HG03520 (cell line): ENCODE data around the gene ITGB7.

Source experiments
- ATAC-seq: cut with Tn5 transposase; IDR thresholded peaks from one replicate; pipeline ENCODE4 v1.9.1; 2021; ENCODE audit warnings: mild to moderate bottlenecking, moderate library complexity; ENCODE audit not compliant: unreplicated experiment

The ITGB7 gene

DNA sequence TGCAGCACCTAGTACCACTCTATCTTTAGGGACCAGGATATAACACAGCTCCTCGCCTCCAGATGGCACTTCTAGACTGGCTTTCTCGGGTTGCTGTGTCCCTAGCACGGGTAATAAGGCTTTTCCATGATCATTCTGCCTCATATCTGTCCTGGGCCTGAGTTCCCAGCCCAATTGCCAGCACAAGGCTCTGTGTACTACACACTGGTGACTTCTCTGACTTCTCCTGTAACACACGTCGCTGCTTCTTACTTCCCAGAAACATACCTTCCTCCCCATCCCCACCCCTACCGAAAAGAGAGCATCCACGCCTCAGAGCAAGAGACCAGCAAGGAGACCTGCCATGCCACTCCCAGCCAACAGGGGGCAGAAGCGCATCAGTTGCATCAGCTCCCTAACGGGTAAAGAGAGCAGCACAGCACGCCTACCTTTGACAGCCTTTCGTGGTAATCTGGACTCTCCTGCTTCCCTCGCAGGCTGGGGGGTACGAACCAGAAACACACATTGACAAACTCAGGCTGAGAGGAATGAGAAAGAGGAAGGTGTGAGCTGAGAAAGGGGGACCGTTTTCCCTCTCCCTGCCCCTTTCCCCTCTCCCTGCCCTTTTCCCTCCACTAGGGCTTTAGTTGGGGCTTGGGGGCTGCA, 47.7 kb downstream of the ITGB7 start:
- ATAC-seq = peak; percentile 58

DNA sequence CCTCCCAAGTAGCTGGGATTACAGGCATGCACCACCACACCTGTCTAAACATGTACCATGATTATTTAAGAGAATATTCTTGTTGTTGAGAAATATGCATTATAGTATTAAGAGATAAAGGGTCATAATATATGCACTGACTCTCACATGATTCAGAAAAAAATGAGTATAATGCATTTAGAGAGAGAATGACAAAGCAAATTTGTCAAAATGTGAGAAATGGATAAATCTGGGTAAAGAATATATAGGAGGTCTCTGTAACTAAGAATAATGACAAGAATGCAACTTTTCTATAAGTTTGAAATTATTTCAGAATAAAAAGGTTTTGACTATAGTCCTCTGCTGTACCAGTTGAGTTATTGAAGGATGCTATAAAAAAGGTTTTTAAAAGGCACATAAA, 54.7 kb downstream of the ITGB7 start:
- no peak for ATAC-seq

GRCh38 chr12:53151039-53151438, 56.0 kb downstream of the ITGB7 start:
- no peak for ATAC-seq

DNA sequence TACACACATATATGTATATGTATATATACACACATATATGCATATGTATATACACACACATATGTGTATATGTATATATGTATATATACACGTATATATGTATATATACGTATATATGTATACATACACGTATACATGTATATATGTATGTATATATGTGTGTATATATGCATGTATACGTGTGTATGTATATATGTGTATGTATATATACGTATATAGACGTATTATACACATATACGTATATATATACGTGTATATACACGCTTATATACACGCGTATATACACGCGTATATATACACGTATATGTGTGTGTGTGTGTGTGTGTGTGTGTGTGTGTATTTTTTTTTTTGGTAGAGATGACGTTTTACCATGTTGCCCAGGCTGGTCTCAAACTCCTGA, 59.4 kb downstream of the ITGB7 start:
- no peak for ATAC-seq

DNA sequence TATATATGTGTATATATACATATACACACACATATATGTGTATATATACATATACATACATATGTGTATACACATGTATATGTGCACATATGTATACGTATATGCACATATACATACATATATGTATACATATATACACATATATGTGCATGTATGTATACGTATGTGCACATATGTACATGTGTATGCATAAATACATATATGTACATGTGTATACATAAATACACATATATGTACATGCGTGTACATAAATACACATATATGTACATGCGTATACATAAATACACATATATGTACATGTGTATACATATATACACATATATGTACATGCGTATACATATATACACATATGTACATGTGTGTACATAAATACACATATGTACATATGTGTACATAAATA, 59.9 kb downstream of the ITGB7 start:
- no peak for ATAC-seq

DNA sequence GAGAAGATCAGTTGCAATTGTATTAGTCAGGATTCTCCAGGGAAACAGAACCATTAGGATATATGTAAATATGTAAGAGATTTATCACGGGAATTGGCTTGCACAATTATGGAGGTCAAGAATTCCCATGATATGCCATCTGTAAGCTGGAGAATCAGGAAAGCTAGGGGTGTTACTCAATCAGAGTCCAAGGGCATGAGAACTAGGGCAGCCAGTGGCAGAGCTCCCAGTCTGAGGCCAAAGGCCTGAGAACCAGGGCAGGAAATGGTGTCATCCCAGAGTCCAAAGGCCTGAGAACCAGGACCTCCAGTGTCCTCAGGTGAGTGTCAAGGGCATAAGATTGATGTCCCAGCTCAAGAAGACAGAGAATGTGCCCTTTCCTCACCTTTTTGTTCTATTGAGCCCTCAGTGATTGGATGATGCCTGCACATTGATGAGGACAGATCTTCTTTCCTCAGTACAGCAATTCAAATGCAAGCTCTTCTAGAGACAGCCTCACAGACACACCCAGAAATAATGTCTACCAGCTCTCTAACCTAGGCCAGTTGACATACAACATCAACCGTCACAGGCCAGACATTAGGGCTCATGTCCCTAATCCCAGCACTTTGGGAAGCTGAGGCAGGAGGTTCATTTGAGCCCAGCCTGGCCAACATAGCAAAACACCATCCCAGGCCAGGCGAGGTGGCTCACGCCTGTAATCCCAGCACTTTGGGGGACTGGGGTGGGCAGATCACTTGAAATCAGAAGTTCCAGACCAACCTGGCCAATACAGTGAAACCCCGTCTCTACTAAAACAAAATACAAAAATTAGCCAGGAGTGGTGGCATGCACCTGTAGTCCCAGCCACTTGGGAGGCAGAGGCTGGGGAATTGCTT, 61.4 kb downstream of the ITGB7 start:
- ATAC-seq = no peak

DNA sequence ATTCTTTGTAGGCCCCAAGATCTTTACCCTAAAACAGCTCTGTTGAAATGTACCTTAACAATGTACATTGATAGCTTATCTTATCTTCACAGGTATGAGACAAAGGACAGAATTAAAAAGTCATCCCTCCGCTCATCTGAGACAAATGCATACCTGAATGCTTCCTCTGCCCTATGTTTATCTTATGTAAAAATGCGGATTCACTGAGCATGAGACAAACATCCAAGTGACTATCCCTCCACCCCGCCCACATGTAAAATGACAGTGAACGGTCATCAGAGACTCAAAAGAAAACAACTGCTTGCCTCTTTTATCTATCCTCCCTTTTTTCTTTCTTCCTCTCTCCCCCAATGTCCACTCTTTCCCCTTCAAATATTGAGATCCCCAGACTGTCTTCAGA, 63.7 kb downstream of the ITGB7 start:
- no peak for ATAC-seq
